K562 (cell line): ENCODE measurements around the gene MXRA7.

ENCODE experiments used
- CTCF ChIP-seq, 3 experiments: IDR thresholded peaks in 2 of 3; conservative IDR thresholded peaks in 1 of 3; 2 replicates each; pipeline ENCODE4 v1.5.1; 2011 to 2012; ENCODE audit warnings: low read length in 3 of 3, mild to moderate bottlenecking in 3 of 3, control low read depth in 2 of 3, improper control_type of control experiment in 1 of 3, inconsistent platforms in 1 of 3, low read depth in 1 of 3, mixed read lengths in 1 of 3, moderate library complexity in 1 of 3; ENCODE audit not compliant: insufficient read depth in 2 of 3
- E2F1 ChIP-seq: sonication (generic); formaldehyde crosslinking; IDR thresholded peaks from 2 replicates; pipeline ENCODE4 v1.8.1; 2023; ENCODE audit warnings: mild to moderate bottlenecking, missing genetic modification reagents, moderate library complexity
- FOS ChIP-seq: IDR thresholded peaks from 3 replicates; pipeline ENCODE4 v1.6.1; 2011; ENCODE audit not compliant: insufficient read length; ENCODE audit errors: extremely low read depth
- GABPA ChIP-seq: fragments of 200-800 bp; sonication (Bioruptor generic); conservative IDR thresholded peaks from 2 replicates; pipeline ENCODE4 v1.6.1; 2016; ENCODE audit warnings: low read depth, missing genetic modification characterization, missing compliant biosample characterization
- HSF4 ChIP-seq: fragments of 250-450 bp; sonication (Bioruptor Pico); IDR thresholded peaks from 2 replicates; pipeline ENCODE4 v2.1.2; 2022; ENCODE audit warnings: mild to moderate bottlenecking, moderate library complexity, borderline replicate concordance
- JUN ChIP-seq, 2 experiments: sonication (generic) in 1 of 2; formaldehyde crosslinking in 1 of 2; IDR thresholded peaks; 2 replicates each; pipeline versions ENCODE4 v1.6.1 to v1.8.0; 2012 to 2022; ENCODE audit warnings: borderline replicate concordance in 2 of 2, mild to moderate bottlenecking in 2 of 2, improper control_type of control experiment in 1 of 2, low read depth in 1 of 2, low read length in 1 of 2, missing genetic modification reagents in 1 of 2
- KLF16 ChIP-seq: IDR thresholded peaks from 2 replicates; pipeline ENCODE4 v1.6.1; 2016; ENCODE audit warnings: antibody characterized with exemption
- MTA1 ChIP-seq: fragments of 450-650 bp; IDR thresholded peaks from 2 replicates; pipeline ENCODE4 v1.6.1; 2017; ENCODE audit warnings: borderline replicate concordance
- ZBTB26 ChIP-seq: fragments of 450-650 bp; formaldehyde crosslinking; IDR thresholded peaks from 2 replicates; pipeline ENCODE4 v1.4.0; 2022; ENCODE audit warnings: missing genetic modification characterization

GRCh38 chr17:76679239-76679638, 31.5 kb downstream of the MXRA7 start:
- TF ChIP-seq E2F1 (CRISPR knock-in tag) (no peak), MTA1 (no peak), ZBTB26 (CRISPR knock-in tag) (no peak), JUN (IDR thresholded peaks at IDR 0.05; ENCODE audit: borderline replicate concordance, low read depth, low read length) (no peak), JUN (CRISPR knock-in tag; IDR thresholded peaks at IDR 0.05; ENCODE audit: borderline replicate concordance) (no peak), KLF16 (no peak), FOS (no peak), HSF4 (no peak), GABPA (no peak), CTCF (IDR thresholded peaks at IDR 0.05 in 2 of 3, conservative IDR thresholded peaks at IDR 0.05 in 1 of 3; ENCODE audit: insufficient read depth in 2 of 3, low read depth in 1 of 3, low read length in 3 of 3) (no peak)
